CD4-positive, alpha-beta T cell treated with Interleukin-17A for 1 hour (primary cell): Measurements from ENCODE around the gene AUTS2.

ENCODE experiments used
- DNase-seq: peaks from one replicate; pipeline ENCODE4 v3.0.0-alpha.2; 2020

AUTS2 gene

DNA sequence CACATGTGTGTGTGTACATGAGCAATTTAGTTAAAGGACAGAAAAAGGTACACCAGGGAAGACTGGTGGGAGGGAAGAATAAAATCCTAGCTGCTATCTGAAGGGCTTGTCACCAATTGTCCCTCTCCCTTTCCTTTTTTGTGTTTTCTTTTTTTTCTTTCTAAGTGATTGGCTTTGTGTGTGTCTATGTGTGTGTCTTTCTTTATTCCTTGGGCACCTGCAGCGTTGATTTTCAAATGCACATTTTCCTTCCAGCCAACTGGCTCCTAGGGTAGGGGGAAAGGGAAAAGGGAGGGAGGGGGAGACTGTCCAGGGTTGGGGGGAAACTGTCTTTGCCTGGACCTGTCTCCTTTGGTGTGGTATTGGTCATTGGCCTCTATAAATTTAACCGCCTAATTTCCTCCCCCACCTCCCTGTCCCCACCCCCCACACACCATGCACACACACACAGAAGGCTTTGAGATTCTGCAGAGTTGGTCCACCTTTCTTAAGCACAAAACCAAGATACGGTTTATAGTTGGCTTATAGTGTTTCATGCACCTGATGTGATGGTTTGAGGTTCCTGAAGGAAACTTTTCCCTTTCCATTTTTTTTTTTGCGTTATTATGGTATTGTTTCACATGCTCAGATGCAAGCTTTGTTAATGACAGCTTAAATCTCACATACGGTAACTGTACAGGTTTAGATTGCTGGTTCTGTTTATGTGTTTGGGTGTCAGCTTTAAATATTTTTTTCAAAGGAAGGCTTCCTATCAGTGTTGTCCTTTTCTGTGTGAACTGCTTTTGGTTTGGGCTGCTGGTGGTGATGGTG, 2.6 kb downstream of the AUTS2 start:
- no peak for DNase-seq

DNA sequence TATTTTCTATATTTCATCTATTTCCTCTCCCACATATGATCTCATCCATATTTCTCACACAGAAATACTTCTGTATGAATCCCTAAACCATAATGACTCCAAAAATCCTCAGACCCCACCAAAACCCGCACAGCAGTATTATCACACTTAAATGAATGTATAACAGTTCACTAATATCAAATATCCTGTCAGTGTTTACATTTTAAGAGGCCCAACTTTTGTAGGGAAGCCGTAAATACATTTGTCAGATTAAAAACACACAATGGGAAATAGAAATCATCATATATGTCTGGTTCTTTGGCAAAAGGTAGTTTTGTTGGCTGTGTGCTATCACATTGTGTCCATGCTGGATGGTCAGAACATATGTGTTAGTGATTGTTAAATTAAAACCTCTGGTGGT, 4.2 kb downstream of the AUTS2 start:
- DNase-seq = no peak

DNA sequence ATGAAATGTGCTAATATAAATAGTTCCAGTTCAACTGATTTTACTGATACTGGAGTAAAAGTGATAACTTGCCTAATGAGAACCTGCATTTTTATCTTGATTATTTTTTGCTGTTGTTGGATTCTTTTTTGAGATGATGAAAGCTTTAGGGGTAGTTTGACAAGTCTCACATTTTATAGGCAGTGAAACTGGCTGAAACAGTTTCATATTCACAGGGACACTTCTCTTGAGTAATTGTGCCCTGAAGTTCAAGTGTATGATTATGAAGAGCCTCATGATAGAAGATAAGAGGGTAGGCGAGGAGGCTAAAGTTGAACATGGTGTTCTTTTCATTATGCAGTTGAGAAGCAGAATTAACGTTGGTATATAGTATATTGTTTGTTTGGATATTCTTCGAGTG, 5.1 kb downstream of the AUTS2 start:
- no peak for DNase-seq

DNA sequence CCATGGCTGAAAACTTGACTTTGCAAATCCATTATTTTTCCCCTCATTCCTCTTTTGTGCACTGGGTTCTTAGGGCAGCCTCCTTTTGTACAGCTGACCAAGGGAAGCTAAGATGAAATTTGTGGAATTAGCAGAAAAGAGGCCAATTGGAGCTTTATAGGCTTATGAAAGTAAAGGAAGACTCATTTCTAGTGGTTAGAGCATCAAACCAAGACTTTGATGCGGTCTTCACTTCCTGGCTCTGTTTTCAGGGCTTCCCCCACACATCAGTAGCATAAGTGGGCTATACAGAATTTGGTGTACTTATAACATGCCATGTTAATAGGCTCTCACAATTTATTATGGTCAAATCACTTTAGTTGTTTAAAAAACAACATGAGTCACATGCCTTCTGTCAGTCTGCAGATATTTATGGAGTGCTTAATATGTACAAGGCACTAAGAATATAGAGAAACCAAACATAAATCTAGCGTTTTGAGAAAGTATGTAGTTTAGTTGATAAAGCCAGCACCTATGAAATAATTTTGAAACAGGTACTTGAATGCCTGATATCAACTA, 5.7 kb downstream of the AUTS2 start:
- peak; percentile 46 for DNase-seq

DNA sequence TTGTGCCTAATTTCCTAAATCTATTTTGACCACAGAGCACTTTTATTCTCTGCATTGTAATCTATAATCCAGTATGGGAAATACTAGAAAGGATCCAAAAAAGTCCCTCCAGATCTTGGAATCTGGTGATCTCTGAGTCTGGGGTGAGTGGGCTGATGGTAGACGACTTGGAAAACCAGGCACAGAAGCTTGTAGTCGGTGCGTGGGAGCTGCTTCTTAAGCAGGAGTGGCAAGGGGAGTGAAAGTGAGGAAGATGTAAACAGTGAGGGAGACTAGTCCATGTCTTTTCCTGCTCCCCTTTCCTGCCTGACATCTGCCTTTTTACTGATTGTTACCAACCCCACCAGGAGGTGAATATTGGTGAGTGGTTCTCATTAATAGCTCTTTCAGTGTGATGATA, 6.8 kb downstream of the AUTS2 start:
- DNase-seq = no peak

DNA sequence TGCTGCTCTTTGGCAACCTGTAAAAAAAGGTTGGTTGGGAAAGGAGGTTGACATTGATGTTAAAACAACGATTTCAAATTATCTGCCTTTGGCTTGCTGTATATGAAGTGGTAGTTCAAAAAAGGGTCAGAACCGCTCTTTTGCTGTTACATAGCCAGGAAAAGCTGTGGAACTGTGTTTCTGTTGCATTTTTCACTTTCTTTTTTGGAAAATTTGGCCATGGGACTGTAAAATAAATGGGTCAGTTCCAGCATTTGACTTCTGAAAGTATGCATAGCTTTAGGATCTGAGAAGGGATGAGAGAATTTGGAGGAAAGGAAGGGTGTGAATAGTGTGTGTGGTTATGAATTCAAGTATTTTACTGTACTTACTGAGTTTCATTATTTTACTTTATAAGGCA, 7.3 kb downstream of the AUTS2 start:
- no peak for DNase-seq

DNA sequence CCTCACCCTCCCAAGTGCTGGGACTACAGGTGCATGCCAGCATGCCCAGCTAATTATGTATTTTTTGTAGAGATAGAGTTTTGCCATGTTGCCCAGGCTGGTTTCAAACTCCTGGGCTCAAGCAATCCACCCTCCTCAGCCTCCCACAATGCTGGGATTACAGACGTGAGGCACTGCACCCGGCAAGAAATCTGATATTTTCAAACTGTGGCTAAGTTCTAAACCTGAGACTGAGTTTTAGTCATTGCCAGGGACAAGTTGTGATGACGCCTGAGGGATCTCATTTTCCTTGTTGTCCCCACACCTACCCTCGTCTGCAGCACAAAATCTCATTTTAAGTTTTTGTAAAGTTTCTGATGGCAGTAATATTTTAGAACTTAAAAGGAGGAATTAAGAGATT, 9.8 kb downstream of the AUTS2 start:
- no peak for DNase-seq

DNA sequence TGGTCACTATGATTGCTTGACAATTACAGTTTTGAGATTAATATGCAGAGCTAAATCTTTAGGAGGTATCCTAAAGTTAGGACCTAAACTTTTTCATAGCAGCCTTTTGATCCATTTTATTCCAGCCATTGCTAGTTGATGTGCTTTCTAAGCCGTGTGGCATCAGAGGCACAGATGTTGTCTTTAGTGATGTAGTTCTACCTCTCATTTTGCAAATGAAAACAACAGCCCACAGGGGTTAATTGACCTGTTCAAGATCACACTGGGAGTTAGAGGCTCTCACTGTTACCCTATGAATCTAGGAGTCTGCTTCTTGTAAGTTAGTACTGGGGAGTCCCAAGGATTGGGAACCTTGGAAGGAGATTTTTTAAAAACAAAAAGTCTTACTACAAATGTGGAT, 10.6 kb downstream of the AUTS2 start:
- no peak for DNase-seq

DNA sequence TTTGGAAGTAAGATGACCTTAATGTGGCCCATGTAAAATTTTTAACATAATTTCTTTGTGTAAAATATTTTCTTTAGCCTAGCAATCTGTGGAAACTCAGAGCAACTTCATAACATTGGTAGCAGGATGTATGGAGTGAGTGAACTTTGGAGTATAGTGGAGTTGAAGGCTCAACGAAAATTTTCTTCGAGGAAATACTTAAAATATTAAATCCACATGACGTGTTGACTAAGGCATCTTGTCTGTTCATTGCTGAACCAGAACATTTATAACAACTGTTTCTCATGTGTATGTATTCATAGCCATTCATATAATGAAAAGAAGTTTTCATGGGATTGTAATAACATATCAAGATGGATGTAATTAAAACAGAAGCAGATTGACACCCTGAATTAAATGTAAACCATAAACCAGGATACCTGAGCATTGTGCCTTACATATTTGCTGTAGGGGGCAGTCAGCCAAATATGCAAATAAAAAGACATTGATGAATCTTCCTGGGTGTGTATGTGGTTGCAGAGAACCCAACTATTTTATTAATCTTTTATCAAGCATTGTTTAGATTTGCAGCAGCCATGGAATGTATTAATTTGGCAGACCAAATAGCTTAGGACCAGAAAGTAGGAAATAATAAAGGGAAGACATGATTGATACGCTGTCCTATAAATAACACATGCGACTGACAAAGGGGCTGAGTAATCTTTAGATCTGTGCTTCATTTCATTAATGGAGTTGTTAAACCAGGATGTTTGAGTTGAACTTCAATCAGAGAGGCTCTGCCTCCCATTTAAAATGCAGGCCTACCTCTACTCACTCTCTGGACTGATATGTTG, 11.5 kb downstream of the AUTS2 start:
- DNase-seq = no peak

DNA sequence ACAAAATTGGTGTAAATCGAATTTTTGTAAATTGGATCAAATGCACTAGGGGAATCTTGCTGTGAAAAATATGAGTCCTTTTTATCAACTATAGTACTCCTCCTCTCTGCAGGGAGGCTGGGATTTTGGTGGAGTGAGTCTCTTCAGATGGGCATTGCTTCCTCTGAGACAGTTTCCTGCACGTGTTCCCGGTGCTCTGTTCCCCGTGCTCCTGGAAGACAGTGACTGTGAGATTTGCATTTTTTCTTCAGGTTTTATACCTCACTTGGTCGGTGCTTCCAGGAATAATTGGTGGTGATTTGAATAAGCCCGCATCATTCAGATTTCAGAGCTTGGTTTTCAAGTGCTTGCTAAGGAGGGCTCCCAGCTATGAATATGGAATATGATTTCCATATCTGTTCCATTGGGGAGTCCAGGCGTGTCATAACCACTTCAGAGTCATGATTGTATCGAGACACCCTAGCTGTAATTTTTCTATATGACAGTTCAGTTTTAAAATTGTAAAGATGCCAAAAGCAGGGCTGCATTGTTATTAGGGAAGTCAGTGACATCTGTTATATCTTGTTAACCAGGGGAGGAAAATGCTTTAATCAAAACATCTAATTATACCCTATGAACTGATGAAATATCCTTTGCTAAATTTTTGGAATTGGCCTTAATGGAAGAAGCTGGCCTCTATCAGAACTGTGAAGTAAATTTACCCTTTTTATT, 12.3 kb downstream of the AUTS2 start:
- DNase-seq = no peak

DNA sequence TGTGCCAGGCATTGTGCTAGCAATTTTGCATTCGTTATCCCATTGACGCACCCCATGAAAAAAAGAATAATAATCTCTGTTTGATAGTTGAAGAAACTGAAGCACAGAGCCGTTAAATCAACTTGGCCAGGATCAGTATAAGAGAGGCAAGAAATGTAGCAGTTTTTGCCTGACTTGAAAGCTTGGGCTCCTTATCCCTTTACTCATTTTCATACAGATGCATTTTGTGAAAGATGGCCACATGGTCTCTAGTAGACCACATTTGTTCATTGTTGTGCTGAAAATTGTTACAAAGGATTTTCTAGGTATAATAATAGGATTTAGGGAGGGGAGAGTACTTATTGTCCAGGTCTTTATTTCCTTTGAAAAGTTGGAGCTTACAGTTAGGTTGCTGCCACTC, 14.7 kb downstream of the AUTS2 start:
- DNase-seq = no peak

DNA sequence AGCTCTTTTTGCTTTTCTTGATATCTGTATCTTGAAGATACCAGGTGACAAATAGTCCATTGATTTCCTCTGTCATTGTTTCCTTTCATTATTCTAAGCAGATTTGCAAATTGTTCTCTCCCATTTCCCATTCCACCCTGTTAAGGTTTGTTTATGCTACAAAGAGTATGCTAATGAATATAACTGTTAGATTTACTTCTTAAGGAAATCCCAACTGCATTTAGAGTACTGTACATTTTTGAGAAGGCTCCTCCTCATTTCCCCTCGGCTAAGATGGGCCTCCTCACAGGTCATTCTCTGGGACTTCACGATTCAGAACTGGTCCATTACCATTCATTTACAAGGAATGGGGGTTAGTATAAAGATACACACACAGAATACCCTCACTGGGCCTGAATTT, 15.6 kb downstream of the AUTS2 start:
- no peak for DNase-seq

DNA sequence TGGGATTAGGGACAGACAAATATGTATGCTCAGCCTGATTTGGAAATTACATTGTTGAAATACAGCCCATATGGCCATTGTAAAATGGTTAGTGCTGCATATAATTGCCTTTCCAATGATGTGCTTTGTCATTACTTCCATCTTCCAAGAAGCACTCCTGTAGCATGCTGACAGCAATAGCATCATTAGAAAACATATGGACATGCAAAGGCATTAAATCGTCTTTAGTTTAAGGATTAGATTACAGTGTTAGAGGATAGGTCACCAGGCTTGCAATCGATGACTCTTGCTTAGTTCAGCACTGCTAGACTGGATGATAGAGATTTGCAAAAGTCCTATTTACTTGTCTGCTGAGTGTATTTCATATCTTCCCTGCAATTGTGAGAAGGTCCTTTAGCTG, 17.4 kb downstream of the AUTS2 start:
- no peak for DNase-seq

DNA sequence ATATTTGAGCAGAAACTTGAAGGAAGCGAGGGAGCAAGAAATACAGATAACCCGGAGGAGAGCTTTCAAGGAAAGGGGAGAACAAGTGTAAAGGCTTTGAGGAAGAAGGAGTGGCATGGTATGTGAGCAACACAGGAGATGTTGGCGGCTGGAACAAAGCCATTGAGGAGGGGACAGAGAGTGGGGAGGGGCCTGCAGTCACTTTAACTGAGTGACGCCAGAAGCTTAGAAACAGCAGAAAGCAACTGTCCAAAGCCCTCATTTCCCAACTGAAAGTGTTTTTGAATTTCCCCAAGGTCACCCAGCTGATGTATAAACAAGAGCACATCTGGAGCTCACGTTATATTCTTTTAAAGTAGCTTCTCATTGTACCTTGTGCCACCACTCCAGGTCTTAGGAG, 19.1 kb downstream of the AUTS2 start:
- no peak for DNase-seq

DNA sequence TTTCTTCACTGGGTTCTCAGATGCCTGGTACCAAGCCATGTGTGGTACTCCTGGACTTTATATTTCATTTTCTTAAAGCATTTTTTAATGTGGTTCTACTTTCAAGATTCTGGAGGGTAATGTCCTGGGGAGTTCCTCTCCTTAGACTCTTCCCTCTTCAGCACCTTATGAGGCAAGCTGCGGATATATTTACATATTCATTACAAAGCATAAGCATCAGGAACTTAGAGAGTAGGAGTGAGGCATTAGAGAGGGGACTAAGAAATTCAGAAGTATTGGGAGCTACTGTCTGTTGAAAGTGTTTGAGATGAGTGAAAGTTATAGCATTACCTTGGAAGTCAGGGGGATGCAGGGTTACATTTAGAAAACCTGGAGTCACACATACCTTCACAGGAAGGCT, 20.8 kb downstream of the AUTS2 start:
- no peak for DNase-seq

DNA sequence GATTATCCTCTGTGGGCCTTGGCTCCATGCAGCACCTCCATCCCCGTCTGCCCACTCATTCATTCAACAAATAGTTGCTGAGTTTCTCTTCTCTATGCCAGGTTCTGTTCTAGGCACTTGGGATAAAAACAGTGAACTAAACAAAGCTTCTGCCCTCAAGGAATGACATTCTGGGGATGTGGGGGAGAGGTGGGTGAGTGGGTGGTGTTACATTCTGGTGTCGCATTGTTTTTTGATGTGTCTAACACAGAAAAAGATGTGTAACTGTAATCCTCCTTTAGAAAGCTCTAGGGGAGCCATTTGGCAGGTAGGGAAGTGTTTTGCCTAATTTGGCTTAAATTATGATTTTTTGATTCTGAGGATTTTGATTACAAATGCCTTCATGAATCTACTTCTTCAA, 21.4 kb downstream of the AUTS2 start:
- DNase-seq = no peak

DNA sequence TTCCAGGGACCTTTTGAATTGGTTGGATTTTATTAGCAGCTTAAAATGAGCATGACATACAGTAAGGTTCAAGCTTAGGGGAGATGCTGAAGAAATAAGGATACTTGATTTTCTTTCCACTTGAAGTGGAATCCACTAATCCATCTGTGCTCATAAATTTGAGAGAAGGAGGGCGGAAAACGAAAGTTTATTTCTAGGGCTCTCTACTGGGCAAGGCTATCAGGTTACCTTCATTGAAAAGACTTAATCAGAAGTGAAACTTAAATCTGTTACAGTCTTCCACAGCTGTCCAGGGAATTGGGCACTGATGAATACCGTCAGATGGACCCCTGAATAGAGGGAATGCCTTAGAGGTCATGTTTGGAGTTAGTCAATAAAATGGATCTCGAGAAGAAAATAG, 21.8 kb downstream of the AUTS2 start:
- DNase-seq = no peak

DNA sequence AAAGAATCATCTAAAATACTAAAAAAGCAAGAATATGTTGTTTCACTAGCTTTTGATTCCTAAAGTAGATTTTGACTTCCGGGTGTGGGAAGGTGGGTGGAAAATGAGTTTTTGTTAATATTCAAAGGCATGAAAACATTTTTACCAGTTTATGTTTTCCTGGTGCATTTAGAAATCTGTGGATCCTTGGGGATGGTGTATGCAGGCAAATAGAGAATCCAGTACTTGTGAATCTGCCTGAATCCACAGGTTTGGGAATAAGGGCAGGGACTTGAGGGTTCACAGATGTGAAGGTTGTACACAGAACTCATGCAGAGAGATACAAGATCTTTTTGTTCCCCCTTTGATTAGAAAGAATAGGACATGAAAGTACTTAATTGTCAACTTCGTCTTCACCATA, 22.4 kb downstream of the AUTS2 start:
- no peak for DNase-seq

DNA sequence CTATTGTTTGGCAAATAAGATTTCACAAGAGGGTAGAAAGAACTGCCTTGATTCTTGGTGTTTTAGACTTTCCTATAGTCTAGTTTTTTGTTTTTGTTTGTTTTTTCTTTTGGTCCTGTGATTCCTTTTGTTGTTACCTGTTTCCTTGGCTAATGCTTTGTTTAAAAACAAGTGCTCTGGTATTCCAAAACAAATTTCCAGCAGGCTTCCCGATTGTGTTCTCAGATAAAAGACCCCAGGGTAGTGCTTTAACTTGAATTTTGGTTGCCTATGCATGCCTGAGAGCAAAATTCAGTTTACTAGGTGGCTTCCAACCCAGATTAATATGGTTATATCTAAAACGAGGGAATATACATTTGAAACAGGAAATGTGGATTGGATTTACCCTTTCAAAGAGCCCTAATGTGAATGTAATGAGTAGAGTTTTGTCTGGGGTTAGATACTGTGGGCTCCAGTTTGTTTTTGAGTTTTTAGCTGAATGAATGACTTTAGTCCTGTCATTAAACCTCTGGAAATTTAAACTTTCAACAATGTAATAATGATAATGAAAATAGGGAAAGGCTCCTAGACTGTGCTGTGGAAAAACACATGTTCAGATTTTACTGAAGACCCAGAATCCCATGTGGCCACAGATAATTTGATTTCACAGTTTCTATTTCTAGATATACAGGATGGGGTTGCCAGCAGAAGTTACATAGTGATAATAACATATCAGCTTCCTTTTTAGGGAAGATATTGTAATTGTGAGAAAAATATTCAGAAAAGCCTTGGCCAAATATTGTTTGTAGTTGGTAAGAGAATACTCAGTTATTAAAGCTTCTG, 23.9 kb downstream of the AUTS2 start:
- DNase-seq = no peak

DNA sequence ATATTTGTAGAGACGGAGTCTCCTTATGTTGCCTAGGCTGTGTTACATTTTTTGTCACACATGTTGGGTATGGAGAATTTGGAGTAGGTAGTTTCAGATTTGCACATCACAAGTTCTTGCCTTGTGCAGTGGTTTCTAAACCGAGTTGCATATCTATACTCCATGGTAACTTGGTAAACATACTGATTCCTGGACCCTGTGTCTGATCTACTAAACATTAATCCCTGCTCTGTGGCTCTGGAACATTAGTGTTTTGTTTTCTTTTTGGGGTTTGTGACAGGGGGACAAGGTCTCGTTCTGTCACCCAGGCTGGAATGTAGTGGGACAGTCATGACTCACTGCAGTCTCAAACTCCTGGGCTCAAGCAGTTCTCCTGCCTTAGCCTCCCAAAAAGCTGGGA, 24.7 kb downstream of the AUTS2 start:
- DNase-seq = no peak

DNA sequence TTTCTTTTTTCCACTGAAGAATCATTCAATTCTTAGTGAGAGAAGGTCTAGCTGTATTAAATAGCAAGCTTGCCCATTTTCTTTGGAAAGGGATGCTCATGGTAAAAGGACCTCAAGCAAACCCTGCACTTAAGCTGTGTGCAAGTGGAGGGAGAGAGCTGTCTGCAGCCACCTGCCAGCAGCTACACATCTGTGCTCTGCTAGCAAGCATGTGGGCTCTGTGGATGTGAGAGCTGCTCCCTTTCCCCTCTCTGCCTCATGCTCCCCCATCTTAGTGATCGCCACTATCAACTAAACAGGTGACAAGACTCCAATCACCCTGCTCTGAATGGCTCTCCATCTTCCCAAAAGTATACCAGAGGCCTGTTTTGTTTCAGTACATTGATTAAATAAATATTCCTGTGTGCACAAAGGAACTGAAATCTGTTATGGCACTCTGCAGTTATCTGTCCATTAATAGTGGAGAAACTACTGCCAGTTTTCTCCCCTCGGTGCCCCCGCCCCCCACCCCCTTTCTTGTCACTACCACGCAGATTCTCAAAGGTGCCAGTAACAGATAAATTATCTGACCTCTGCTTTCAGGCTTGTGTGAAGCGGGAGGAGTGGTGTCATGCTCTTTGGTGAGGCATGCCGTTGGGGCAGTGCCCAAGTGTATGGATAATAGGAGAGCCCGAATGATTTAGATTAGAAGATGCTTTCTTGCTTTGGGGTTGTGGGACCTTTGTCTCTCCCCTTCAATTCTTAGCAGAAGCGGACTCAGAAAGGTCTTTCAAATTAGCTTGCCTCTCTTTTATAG, 26.4 kb downstream of the AUTS2 start:
- no peak for DNase-seq

DNA sequence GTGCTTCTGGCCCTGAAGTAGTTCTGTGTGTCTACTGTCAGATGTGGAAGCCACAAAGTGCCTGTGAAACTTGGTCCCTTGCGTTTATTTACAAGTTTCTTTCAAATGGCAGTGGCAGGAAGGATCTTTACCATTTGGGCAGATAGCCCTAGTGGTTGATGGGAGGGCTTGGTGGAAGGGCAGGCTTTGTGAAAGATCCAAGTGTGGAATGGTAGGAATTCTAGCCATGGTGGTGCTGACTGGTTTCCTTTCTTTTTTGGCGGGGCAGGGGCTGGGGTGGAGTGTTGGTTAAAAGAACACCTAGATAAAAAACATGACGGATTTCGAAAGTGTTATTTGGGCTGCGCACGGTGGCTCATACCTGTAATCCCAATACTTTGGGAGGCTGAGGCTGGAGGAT, 27.0 kb downstream of the AUTS2 start:
- no peak for DNase-seq
